ENCODE measurements around the gene COG1.

The COG1 gene

DNA sequence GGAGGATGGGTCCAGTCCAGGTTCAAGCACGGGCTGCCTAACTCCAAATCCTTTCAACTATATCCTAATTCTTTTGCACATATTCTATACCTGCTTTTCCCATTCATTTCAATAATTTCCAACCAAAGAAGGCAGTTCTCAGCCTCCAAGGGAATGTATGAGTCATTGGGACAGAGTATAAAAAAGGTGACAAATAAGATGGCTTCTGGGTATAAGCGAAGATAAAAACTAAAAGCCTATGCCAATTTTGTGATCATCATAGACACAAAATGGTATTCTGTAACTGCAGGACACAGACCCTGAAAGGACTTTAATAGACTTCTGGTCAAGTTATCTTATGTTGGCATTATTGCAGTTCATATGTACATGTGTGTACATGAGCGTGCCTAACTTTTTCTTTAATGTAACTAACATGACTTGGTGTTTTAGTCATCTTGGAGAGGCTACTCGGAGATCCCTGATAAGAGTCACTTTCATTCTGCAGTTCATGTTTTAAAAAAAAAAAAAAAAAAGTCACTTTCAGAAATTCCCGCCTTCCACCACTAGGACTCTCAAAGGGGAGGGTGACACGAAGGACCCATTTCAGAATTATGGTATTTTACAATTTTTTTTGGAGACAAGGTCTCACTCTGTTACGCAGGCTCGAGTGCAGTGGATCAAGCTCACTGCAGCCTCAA lies 17.3 kb downstream of the COG1 start:
- H3K9ac ChIP-seq (ENCODE audit: low read length): no peak overlapping the region
- H3K79me2 ChIP-seq (ENCODE audit: insufficient read depth, low read length): no peaks in the 10 kb centered on the region; the same call in 1 of the 2 replicates
- H3K4me2 ChIP-seq (ENCODE audit: low read length): no peak overlapping the region
- H3K4me3 ChIP-seq (ENCODE audit: low read depth, low read length, poor library complexity, severe bottlenecking): no peak overlapping the region
- H3K9me3 ChIP-seq (ENCODE audit: low read length): no peaks in the 10 kb centered on the region
- TF ChIP-seq EZH2 (IDR thresholded peaks at IDR 0.05; ENCODE audit: borderline replicate concordance, low read length): no peak
- TF ChIP-seq, protein P1, sequence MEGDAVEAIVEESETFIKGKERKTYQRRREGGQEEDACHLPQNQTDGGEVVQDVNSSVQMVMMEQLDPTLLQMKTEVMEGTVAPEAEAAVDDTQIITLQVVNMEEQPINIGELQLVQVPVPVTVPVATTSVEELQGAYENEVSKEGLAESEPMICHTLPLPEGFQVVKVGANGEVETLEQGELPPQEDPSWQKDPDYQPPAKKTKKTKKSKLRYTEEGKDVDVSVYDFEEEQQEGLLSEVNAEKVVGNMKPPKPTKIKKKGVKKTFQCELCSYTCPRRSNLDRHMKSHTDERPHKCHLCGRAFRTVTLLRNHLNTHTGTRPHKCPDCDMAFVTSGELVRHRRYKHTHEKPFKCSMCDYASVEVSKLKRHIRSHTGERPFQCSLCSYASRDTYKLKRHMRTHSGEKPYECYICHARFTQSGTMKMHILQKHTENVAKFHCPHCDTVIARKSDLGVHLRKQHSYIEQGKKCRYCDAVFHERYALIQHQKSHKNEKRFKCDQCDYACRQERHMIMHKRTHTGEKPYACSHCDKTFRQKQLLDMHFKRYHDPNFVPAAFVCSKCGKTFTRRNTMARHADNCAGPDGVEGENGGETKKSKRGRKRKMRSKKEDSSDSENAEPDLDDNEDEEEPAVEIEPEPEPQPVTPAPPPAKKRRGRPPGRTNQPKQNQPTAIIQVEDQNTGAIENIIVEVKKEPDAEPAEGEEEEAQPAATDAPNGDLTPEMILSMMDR (IDR thresholded peaks at IDR 0.05; ENCODE audit: low read length): no peak; the same call in 1 of the 2 replicates
- H4K20me1 ChIP-seq (ENCODE audit: insufficient read depth, low read length): no peaks in the 10 kb centered on the region
- no peak overlapping the region for H2AFZ ChIP-seq (ENCODE audit: low read length)
- H3F3A ChIP-seq (ENCODE audit: insufficient read depth, low read length): no peaks in the 10 kb centered on the region
- no peaks in the 10 kb centered on the region for H3K4me1 ChIP-seq (ENCODE audit: insufficient read depth, low read length, severe bottlenecking)
- H3K27me3 ChIP-seq (ENCODE audit: insufficient read depth, low read length): no peaks in the 10 kb centered on the region
- peaks cover 56% of the 10 kb centered on the region for H3K36me3 ChIP-seq (ENCODE audit: insufficient read depth, low read length)
- H3K27ac ChIP-seq (ENCODE audit: low read depth, low read length, poor library complexity, severe bottlenecking): no peak overlapping the region
- H3K9me2 ChIP-seq (ENCODE audit: low read depth, low read length): no peaks in the 10 kb centered on the region

DNA sequence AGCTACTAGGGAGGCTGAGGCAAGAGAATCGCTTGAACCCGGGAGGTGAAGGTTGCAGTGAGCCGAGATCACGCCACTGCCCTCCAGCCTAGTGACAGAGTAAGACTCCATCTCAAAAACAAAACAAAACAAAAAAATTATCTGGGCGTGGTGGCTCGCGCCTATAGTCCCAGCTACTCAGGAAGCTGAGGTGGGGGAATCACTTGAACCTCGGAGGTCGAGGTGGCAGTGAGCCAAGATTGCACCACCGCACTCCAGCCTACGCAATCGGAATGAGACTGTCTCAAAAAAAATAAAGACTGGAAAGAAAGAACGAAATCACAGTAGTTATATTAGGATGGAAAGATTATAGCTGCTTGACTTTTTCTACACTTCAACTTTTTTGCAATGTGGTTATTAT lies 18.9 kb downstream of the COG1 start:
- H3K27ac ChIP-seq (ENCODE audit: low read depth, low read length, poor library complexity, severe bottlenecking): no peak overlapping the region
- peaks cover 49% of the 10 kb centered on the region for H3K36me3 ChIP-seq (ENCODE audit: insufficient read depth, low read length)
- H3K79me2 ChIP-seq (ENCODE audit: insufficient read depth, low read length): no peaks in the 10 kb centered on the region; the same call in 1 of the 2 replicates
- H3K27me3 ChIP-seq (ENCODE audit: insufficient read depth, low read length): no peaks in the 10 kb centered on the region
- no peaks in the 10 kb centered on the region for H4K20me1 ChIP-seq (ENCODE audit: insufficient read depth, low read length)
- no peaks in the 10 kb centered on the region for H3F3A ChIP-seq (ENCODE audit: insufficient read depth, low read length)
- no peaks in the 10 kb centered on the region for H3K9me2 ChIP-seq (ENCODE audit: low read depth, low read length)
- H2AFZ ChIP-seq (ENCODE audit: low read length): no peak overlapping the region
- no peak overlapping the region for H3K9ac ChIP-seq (ENCODE audit: low read length)
- no peaks in the 10 kb centered on the region for H3K4me1 ChIP-seq (ENCODE audit: insufficient read depth, low read length, severe bottlenecking)
- no peaks in the 10 kb centered on the region for H3K9me3 ChIP-seq (ENCODE audit: low read length)
- H3K4me2 ChIP-seq (ENCODE audit: low read length): no peak overlapping the region
- TF ChIP-seq EZH2 (IDR thresholded peaks at IDR 0.05; ENCODE audit: borderline replicate concordance, low read length): no peak
- TF ChIP-seq, protein P1 (IDR thresholded peaks at IDR 0.05; ENCODE audit: low read length): no peak
- H3K4me3 ChIP-seq (ENCODE audit: low read depth, low read length, poor library complexity, severe bottlenecking): no peak overlapping the region

DNA sequence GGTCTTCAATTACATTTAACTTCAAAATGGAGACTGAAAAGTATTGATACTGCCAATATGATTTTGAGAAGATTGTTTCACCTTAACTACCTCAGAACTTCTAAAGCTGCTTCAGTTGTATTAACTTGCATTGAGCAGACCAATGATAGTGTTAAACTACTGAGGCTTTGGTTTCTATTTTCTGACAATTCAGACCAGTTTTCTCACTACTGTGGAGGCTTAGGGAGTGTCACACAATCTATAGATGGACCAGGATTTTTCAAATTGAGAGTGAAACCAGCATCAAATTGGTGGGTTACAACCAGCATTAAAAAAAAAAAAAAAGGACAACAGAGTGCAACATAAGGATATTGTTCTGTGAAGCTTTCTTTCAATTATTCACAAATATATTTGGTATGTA lies 21.2 kb downstream of the COG1 start:
- Histone ChIP-seq H4K20me1 (ENCODE audit: insufficient read depth, low read length) (no peaks in the 10 kb centered on the region), H3K79me2 (ENCODE audit: insufficient read depth, low read length) (no peaks in the 10 kb centered on the region; the same call in 1 of the 2 replicates), H3F3A (ENCODE audit: insufficient read depth, low read length) (no peaks in the 10 kb centered on the region), H3K9ac (ENCODE audit: low read length) (no peak overlapping the region), H3K4me1 (ENCODE audit: insufficient read depth, low read length, severe bottlenecking) (no peaks in the 10 kb centered on the region), H3K4me2 (ENCODE audit: low read length) (no peak overlapping the region), H3K36me3 (ENCODE audit: insufficient read depth, low read length) (peaks cover 38% of the 10 kb centered on the region), H3K4me3 (ENCODE audit: low read depth, low read length, poor library complexity, severe bottlenecking) (no peak overlapping the region), H3K27ac (ENCODE audit: low read depth, low read length, poor library complexity, severe bottlenecking) (no peak overlapping the region), H3K27me3 (ENCODE audit: insufficient read depth, low read length) (no peaks in the 10 kb centered on the region), H3K9me3 (ENCODE audit: low read length) (no peaks in the 10 kb centered on the region), H2AFZ (ENCODE audit: low read length) (no peak overlapping the region), H3K9me2 (ENCODE audit: low read depth, low read length) (no peaks in the 10 kb centered on the region)
- TF ChIP-seq EZH2 (IDR thresholded peaks at IDR 0.05; ENCODE audit: borderline replicate concordance, low read length): no peak
- TF ChIP-seq, protein P1 (IDR thresholded peaks at IDR 0.05; ENCODE audit: low read length): no peak

Measured in OCI-LY1 (cell line).